Measurements from ENCODE around the gene APOBEC3G.

DNA sequence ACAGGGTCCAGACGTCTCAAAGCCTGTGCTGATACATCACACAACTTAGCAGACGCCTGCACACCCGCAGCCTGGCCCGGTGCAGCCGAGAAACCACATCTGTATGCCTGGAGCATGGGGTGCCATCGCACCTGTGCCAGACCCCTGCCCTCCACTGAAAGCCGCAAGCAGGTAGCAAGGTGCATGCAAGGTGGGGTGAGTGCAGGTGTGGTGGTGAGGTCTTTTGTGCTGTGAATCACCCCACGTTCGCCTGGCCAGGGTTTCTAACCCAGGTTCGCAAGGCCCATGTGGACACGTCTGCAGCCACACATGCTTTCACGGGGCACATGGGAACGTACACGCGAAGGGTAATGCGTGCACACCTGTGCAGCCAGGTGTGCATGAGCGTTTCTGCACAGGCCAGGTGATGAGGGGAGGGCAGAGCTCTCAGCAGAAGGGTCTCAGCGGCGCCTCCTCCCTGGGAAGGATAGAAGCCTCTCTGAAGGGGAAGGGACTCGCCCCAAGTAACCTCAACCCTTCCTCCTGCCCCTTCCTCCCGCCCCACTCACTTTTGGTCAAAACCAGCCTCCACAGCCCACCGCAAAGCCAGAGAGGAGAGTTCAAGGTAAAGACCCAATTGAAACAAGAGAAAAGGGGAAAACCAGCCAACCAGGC, 55.9 kb downstream of the APOBEC3G start:
- TF ChIP-seq, protein P1, sequence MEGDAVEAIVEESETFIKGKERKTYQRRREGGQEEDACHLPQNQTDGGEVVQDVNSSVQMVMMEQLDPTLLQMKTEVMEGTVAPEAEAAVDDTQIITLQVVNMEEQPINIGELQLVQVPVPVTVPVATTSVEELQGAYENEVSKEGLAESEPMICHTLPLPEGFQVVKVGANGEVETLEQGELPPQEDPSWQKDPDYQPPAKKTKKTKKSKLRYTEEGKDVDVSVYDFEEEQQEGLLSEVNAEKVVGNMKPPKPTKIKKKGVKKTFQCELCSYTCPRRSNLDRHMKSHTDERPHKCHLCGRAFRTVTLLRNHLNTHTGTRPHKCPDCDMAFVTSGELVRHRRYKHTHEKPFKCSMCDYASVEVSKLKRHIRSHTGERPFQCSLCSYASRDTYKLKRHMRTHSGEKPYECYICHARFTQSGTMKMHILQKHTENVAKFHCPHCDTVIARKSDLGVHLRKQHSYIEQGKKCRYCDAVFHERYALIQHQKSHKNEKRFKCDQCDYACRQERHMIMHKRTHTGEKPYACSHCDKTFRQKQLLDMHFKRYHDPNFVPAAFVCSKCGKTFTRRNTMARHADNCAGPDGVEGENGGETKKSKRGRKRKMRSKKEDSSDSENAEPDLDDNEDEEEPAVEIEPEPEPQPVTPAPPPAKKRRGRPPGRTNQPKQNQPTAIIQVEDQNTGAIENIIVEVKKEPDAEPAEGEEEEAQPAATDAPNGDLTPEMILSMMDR (IDR thresholded peaks at IDR 0.05; ENCODE audit: insufficient read depth, low read length): no peak
- no peak for TF ChIP-seq GABPA (IDR thresholded peaks at IDR 0.05; ENCODE audit: low read depth)
- no peak for TF ChIP-seq POLR2AphosphoS5 (IDR thresholded peaks at IDR 0.05; ENCODE audit: low read depth)

Data from HL-60 (cell line).